Measurements from ENCODE around the gene SIX1. TPM values are rescaled to one million over a fixed set of nuclear protein-coding genes. Genes with fewer than 3 reads are reported as not detected.

Gene SIX1
- total and polyA plus RNA-seq, 2 of the 13 experiments (the other 11 are each of a cell fraction or from before 2014, with no cell fraction given) = 1.7 to 6.5 TPM

DNA sequence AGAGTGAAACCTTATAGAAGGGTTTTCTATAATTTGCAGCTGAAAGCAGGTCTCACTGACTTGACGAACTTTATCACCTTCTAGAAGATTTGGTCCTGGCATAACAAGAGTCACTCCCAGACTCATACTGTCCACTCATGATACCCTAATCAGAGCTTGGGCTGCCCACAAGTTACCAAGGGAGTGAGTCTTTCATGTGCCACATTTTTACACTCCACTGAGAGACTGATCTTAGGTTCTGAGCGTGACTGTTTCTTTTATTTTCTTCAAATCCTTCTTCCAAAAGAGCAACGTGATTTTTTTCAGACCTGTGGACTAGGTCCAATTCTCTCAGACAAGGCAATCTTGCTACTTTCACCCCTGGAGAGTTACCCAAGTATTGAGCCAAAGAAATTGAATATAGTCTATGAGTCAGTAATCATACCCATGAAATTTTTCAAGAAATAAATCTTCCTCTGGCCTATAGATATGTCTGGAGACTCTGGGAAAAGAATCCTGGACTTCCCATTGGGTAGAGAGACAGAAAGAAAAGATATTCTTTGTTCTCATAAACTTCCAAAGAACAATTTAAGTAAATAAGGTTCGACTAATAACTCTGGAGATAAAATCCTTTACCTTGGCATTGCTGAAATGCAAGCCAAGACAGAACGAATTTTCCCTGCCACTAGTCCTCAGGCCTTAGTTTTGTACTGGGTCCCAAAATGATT is 26.9 kb downstream of the SIX1 start (continued):
- TF ChIP-seq, protein P1, sequence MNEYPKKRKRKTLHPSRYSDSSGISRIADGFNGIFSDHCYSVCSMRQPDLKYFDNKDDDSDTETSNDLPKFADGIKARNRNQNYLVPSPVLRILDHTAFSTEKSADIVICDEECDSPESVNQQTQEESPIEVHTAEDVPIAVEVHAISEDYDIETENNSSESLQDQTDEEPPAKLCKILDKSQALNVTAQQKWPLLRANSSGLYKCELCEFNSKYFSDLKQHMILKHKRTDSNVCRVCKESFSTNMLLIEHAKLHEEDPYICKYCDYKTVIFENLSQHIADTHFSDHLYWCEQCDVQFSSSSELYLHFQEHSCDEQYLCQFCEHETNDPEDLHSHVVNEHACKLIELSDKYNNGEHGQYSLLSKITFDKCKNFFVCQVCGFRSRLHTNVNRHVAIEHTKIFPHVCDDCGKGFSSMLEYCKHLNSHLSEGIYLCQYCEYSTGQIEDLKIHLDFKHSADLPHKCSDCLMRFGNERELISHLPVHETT (CRISPR knock-in tag; conservative IDR thresholded peaks at IDR 0.05) = no peak
- TF ChIP-seq, protein P2, sequence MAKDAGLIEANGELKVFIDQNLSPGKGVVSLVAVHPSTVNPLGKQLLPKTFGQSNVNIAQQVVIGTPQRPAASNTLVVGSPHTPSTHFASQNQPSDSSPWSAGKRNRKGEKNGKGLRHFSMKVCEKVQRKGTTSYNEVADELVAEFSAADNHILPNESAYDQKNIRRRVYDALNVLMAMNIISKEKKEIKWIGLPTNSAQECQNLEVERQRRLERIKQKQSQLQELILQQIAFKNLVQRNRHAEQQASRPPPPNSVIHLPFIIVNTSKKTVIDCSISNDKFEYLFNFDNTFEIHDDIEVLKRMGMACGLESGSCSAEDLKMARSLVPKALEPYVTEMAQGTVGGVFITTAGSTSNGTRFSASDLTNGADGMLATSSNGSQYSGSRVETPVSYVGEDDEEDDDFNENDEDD (CRISPR knock-in tag; IDR thresholded peaks at IDR 0.05; ENCODE audit: borderline replicate concordance) = no peak
- TF ChIP-seq ZNF670 (CRISPR knock-in tag; IDR thresholded peaks at IDR 0.05; ENCODE audit: borderline replicate concordance) = no peak
- TF ChIP-seq ZNF660 (CRISPR knock-in tag; IDR thresholded peaks at IDR 0.05; ENCODE audit: borderline replicate concordance, low read depth) = no peak
- TF ChIP-seq ZNF775 (CRISPR knock-in tag; IDR thresholded peaks at IDR 0.05; ENCODE audit: borderline replicate concordance) = no peak
- no peak for TF ChIP-seq NONO (IDR thresholded peaks at IDR 0.05)
- no peak for TF ChIP-seq NONO (CRISPR knock-in tag; conservative IDR thresholded peaks at IDR 0.05)
- TF ChIP-seq GABPB1 (CRISPR knock-in tag; IDR thresholded peaks at IDR 0.05) = no peak
- TF ChIP-seq, protein P3, sequence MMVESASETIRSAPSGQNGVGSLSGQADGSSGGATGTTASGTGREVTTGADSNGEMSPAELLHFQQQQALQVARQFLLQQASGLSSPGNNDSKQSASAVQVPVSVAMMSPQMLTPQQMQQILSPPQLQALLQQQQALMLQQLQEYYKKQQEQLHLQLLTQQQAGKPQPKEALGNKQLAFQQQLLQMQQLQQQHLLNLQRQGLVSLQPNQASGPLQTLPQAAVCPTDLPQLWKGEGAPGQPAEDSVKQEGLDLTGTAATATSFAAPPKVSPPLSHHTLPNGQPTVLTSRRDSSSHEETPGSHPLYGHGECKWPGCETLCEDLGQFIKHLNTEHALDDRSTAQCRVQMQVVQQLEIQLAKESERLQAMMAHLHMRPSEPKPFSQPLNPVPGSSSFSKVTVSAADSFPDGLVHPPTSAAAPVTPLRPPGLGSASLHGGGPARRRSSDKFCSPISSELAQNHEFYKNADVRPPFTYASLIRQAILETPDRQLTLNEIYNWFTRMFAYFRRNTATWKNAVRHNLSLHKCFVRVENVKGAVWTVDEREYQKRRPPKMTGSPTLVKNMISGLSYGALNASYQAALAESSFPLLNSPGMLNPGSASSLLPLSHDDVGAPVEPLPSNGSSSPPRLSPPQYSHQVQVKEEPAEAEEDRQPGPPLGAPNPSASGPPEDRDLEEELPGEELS (CRISPR knock-in tag; IDR thresholded peaks at IDR 0.05) = no peak
- no peak for TF ChIP-seq ZNF235 (CRISPR knock-in tag; IDR thresholded peaks at IDR 0.05; ENCODE audit: borderline replicate concordance)
- no peak for TF ChIP-seq MIER2 (CRISPR knock-in tag; IDR thresholded peaks at IDR 0.05)
- no peak for TF ChIP-seq HMGA1 (CRISPR knock-in tag; conservative IDR thresholded peaks at IDR 0.05)
- TF ChIP-seq CCAR2 (optimal IDR thresholded peaks at IDR 0.05; ENCODE audit: low read depth, low read length) = no peak
- TF ChIP-seq AHR (CRISPR knock-in tag; IDR thresholded peaks at IDR 0.05) = no peak
- TF ChIP-seq MIER3 (CRISPR knock-in tag; IDR thresholded peaks at IDR 0.05; ENCODE audit: borderline replicate concordance) = no peak
- TF ChIP-seq GTF2F1 (IDR thresholded peaks at IDR 0.05; ENCODE audit: low read length) = no peak
- no peak for TF ChIP-seq TOPORS (CRISPR knock-in tag; IDR thresholded peaks at IDR 0.05)
